HG02759 (cell line): ENCODE data around the gene FAM240A.

Experiments
- ATAC-seq: cut with Tn5 transposase; IDR thresholded peaks from one replicate; pipeline ENCODE4 v1.9.1; 2021; ENCODE audit warnings: mild to moderate bottlenecking, moderate library complexity; ENCODE audit not compliant: unreplicated experiment

The FAM240A gene

GRCh38 chr3:46671541-46672348 lies 59.4 kb downstream of the FAM240A start:
- no peak for ATAC-seq

GRCh38 chr3:46672349-46672695 lies 60.0 kb downstream of the FAM240A start:
- no peak for ATAC-seq

GRCh38 chr3:46673151-46674030 lies 61.1 kb downstream of the FAM240A start:
- no peak for ATAC-seq

DNA sequence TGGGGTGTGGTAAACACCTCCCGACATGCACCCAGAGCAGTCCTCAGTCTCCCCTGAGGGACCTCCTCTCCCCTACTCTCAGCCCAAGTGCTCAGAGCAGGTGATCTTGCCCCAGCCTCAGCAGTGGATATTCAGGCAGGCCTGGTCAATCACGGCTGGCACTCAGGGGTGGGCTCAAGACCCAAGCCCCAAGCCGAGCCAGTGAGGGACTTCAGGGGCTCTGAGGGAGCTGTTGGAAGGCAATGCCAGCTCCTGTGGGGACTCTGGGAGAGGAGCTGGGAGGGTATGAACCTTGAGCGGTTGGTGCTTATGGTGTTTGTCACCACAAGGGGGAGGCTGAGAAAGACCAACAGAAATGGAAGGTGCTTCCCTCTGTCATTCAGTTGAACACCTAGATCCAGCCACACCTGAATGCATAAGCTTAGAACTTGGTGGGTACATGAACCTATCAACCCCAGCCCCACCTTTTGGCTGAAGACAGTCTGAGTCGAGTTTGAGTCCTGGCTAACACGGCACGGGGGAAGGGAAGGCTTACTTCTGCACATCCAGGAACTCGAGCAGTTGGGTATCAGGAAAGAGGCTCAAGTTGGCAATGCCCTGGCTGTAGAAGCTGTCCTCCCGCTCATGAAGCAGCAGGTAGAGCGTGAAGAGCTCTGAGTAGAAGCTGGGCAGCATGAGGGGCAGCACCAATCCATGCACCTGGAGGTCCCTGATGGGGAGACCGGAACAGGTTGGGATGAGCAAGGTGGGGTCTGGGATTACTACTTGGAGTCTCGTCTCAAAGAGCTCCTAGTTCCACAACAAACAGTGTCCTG lies 61.9 kb downstream of the FAM240A start:
- no peak for ATAC-seq

DNA sequence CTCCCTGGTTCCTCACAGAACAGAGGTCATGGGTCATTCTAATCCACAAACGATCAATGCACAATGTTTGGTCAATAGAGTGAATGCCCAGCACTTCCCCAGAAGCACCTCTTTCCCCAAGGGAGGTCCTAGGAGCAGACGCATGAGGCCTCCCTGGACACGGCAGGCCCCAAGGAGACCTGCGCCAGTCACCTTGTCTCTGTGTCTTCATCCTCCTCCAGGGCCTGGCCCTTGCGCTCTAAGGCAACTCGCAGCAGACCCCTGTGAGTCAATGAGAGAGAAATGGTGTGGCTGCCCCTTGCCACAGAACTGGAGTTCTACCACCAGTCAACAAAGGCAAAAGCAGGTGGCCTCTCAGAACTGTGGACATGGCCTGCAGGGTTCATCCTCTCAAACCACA lies 63.1 kb downstream of the FAM240A start:
- no peak for ATAC-seq
